Activated CD8-positive, alpha-beta memory T cell treated with anti-CD3 and anti-CD28 coated beads, Interleukin-2, amount 50 U/mL, for 24 hours (primary cell): ENCODE measurements around the gene PGRMC2.
"Not testable (repeated sequence)": the region's sequence is repeated elsewhere in the genome, so short reads cannot be mapped to it uniquely, and the experiment has no call there.

Source experiments
- DNase-seq: peaks from one replicate; pipeline ENCODE4 v3.0.0-alpha.2; 2020; ENCODE audit errors: extremely low read depth

The PGRMC2 gene

DNA sequence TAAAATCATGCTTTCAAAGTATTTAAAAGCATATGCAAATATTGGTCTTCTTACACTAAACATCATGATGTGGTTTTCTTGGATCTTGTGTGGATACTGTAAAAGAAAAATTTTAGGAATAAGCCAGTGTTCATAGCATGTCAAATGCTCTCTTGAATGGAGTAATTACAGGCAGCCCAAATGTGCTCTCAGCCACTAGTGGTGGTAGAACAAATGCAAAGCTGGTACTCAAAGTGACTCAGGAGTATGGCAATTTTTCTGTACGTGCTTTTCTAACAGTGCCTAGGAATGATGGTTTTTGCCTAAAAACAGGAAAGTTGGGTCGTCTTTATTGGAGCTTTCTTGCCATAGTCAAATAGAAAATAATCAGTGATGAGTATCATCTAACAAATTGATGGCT, 19.9 kb downstream of the PGRMC2 start:
- no peak for DNase-seq

DNA sequence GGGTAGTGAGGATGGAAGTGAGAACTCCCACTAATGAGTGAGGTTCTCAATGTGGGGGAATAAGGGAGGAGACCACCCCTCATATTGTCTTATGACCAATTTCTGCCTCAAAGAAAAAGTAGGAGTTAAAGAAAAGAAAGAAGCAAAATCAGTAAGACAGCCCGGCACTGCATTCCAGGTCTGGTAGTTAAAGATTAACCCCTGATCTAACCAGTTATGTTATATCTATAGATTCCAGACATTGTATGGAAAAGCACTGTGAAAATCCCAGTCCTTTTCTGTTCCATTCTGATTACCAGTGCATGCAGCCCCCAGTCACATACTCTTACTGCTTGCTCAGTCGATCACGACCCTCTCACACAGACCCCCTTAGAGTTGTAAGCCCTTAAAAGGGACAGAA, 20.4 kb downstream of the PGRMC2 start:
- not testable (repeated sequence) for DNase-seq

DNA sequence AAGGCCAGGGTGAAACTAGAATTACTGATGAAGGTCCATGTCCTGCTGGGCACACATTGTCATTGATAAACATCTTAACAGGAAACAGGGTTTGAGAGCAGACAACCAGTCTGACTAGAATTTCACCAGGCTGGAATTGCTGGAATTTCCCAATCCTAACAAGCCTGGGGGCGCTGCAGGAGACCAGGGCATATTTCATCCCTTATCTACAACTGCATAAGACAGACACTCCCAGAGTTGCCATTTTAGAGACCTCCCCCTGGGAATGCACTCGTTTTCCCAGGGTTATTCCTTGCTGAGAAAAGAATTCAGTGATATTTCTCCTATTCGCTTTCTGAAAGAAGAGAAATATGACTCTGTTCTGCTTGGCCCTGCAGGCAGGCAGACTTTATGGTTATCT, 22.1 kb downstream of the PGRMC2 start:
- DNase-seq = not testable (repeated sequence)

DNA sequence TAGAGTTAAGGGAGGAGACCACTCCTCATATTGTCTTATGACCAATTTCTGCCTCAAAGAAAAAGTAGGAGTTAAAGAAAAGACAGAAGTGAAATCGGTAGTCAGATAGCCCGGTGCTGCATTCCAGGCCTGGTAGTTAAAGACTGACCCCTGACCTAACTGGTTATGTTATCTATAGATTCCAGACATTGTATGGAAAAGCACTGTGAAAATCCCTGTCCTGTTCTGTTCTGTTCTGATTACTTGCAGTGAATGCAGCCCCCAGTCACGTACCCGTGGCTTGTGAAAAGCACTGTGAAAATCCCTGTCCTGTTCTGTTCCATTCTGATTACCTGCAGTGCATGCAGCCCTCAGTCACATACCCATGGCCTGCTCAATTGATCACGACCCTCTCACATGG, 27.7 kb downstream of the PGRMC2 start:
- not testable (repeated sequence) for DNase-seq

DNA sequence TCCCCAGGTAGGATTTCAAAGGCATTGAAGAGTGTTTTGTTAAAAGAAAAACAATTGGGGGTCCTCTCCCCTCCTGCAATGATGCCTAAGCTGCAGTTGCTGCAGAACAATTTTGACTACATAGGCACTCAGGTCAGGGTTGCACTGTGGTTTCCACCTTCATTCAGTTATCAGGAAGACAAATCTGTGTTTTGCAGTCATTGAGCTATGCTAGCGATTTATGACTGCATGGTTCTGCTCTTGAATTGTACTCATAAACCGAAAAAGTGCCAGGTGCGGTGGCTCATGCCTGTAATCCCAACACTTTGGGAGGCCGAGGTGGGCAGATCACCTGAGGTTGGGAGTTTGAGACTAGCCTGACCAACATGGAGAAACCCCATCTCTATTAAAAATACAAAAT, 29.4 kb downstream of the PGRMC2 start:
- not testable (repeated sequence) for DNase-seq

DNA sequence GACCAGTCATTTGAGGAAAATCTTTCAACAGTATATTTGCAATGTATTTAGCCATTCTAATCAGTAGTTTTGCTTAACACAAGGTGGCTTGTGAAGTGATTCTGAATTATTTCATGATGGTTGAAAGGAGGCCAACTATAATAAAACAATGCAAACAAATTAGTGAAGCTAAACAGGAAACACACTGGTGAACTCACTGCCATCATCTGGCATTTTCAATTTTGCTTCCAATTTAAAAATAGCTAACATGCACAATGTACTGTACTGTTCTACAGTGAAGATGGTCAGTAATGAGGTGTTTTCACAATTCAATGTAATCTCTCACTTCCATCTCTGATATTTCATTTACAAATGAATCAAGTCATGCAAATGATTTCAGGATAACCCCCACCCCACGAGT, 31.1 kb downstream of the PGRMC2 start:
- no peak for DNase-seq

DNA sequence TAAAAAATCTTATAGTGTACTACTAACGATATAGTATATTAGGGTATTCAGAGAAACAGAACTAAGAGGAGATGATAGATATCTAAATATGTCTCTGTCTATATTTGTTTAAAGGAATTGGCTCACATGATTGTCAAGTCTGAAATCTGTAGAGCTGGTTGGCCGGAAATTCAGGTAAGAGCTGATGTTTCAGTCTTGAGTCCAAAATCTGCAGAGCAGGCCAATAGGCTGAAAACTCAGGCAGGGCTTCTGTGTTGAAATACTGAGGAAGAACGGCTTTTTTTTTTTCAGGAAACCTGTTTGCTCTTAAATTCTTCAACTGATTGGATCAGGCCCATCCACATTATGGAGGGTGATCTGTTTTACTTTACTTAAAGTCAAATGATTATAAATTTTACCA, 31.7 kb downstream of the PGRMC2 start:
- no peak for DNase-seq

DNA sequence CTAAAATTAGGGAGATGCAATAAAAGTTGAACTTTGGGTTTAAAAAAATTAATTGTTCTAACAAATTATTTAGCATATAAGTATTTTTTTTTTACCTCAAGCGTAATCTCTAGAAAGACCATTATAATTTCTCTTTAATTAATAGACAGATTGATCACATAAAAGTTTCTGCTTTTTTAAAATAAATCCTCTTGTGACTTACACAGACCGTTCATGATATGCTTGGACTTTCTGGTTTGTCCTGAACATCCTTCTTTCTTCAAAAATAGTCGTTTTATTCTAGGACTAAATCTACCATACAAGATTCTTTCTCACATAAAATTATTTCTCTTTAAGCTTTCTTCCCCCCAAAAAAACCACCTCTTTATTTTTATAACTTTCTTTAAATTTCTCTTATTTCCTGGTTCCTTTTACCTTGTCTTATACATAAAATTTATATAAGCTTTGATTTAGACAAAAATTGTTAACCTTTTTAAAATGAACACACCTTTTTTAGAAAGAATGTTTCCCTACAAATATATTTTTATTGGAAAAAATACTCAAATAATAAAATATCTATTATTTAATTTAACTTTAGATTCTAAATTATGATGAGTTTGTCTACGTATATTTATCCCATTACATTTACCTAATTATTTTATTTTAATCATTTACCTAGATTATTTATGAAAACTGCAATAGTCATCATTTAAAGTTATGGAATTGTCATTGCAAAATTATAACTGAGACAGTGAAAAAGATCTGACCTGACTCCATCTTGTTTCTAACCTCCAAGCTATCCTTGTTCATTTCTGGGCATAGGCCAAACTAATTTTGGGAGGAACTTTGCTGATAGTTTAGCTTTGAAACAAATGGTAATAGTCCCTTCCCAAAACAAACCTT, 37.6 kb downstream of the PGRMC2 start:
- no peak for DNase-seq

DNA sequence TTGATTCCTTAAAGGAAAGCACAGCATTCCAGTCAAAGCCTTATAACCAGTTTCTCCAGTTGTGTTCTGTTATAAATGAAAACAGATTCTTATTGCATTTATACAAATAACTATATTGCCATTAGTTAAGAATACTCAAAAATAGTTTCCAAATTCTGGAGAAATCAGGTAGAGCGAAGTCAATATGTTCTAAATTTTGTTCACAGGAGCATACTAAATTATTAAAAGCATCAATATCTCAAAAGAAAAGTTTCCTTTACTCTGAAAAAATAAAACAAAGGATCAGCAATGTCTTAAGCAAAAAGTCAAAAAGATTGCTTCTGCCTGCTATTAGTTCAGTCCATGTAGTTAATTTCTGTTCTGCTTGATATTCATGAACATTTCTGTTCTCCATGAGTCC, 39.7 kb downstream of the PGRMC2 start:
- DNase-seq = no peak

DNA sequence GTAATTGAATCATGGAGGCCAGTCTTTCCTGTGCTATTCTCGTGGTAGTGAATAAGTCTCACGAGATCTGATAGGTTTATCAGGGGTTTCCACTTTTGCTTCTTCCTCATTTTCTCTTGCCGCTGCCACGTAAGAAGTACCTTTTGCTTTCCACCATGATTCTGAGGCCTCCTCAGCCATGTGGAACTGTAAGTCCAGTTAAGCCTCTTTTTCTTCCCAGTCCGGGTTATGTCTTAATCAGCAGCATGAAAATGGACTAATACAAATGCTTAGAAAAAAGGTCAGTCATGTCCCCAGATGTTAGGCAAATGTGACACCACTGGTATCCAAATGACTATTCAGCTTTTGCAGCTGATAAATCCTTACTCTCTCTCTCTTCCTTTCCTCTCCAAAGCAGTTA, 42.2 kb downstream of the PGRMC2 start:
- DNase-seq = not testable (repeated sequence)

DNA sequence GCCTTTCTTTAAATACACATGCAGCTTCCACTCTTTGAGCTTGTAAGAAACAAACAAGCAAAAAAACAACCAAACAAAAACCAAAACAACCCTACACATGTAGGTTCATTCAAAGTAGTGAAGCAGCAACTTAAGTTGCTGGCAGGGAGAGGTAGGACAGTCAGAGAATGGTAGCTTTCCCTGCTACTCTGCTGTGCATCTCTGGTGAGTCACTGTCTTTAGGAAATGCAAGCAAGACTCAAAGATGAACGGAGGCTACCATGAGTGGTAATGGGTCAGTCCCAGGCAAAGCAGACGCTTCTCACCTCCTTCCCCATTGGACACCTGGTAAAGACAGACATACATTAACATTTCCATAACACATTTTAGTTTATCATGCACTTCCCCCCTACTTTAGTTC, 43.2 kb downstream of the PGRMC2 start:
- DNase-seq = no peak

DNA sequence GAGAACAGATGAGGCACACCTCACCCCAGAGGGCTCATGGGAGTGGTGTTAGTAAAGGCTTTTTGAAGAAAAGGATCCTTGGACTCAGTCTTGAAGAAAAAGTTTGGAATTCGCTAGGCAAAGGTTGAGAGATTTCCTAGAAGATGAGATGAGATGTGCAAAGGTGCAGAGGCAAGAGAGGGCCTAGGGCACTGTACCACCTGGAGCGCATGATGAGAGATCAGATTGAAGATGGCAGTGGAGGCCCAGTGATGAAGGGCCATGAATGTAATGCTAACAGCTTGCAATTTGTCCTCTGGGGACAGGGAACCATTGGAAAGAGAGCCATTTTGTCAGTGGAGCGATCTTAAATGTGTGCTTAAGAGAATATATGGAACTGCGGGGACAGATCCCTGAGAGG, 45.0 kb downstream of the PGRMC2 start:
- DNase-seq = no peak

DNA sequence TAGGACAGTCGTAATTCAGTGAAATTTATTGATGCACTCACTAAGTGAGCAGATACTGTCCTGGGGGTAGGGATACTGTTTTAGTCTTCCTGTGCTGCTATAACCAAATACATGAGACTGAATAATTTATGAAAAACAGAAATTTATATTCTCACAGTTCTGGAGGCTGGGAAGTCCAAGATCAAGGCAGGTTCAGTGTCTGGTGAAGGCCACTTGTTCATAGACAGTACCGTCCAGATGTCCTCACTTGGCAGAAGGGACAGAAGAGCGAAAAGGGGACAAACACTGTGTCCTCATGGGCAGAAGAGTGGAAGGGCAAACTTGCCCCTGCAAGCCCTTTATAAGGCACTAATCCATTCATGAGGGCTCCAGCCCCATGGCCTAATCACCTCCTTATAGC, 45.6 kb downstream of the PGRMC2 start:
- no peak for DNase-seq

DNA sequence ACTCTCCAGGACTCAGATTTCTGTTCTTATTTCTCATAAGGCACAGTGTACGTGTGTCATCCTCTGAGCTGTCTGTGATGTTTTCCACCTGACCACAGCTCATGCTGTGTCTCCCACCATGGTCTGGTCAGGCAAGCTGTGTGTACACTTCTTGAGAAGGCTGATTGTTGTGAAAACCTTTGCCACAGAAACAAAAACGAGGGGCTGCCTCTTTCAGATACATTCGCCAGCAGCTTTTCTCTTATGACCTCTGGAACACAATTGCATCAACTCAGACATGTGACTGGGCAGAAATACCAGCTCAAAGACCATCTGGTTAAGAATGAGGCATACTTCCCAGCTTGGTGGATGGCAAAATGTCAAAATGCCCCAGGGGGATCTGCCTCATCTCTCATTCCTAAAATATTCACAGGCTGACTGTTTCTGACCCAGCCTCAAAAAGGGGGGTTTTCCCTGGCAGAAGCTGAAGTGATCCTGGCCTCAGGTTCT, 46.1 kb downstream of the PGRMC2 start:
- no peak for DNase-seq

DNA sequence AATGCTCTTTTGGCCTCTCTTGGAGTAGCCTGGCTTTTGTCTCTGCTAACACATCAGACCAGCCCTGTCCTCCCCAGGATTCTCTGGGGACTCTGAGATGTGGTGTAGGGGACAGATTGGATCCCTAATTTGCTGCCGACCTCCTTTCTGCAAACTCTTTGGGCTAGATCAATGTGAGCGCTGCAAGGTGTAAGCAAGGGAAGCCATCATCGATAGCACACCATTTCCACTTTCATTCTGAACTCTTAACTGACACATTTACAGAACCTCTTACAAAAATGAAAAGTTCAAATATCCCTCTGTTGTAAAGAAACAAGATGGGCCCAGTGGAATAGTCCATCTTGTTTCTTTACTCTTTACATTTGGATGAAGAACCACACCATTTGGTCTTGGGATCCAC, 46.6 kb downstream of the PGRMC2 start:
- no peak for DNase-seq

DNA sequence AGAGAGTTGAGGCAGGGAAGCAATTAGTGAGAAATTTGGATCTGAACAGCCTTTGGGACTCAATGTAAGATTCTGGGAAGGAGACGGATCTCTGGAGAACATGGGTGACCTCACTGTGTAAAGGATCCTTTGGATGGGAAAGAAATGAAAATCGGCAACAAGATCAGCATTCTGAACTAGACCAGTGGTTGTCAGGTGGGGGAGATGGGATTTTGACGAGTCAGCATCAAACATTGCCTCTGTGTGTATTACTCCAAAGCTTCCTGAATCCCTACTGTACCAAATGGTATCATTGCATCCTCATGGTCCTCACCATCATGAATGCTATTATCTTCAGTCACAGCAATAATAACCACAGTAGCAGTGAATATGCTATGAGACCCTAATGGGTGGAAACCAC, 52.8 kb downstream of the PGRMC2 start:
- no peak for DNase-seq

DNA sequence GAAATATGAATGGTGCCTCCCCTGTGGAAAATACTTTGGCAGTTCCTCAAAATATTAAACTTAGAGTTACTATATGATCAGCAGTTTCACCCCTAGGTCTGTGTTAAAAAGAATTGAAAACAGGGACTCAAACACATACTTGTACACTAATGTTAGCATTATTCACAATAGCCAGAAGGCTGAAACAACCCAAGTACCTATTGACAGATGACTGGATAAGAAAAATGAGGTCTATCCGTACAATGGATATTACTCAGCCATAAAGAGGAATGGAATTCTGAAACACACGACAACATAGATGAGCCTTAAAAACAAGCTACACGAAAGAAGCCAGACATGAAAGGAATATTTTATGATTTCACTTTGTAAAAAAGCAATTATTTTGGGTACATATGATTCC, 54.9 kb downstream of the PGRMC2 start:
- DNase-seq = no peak

DNA sequence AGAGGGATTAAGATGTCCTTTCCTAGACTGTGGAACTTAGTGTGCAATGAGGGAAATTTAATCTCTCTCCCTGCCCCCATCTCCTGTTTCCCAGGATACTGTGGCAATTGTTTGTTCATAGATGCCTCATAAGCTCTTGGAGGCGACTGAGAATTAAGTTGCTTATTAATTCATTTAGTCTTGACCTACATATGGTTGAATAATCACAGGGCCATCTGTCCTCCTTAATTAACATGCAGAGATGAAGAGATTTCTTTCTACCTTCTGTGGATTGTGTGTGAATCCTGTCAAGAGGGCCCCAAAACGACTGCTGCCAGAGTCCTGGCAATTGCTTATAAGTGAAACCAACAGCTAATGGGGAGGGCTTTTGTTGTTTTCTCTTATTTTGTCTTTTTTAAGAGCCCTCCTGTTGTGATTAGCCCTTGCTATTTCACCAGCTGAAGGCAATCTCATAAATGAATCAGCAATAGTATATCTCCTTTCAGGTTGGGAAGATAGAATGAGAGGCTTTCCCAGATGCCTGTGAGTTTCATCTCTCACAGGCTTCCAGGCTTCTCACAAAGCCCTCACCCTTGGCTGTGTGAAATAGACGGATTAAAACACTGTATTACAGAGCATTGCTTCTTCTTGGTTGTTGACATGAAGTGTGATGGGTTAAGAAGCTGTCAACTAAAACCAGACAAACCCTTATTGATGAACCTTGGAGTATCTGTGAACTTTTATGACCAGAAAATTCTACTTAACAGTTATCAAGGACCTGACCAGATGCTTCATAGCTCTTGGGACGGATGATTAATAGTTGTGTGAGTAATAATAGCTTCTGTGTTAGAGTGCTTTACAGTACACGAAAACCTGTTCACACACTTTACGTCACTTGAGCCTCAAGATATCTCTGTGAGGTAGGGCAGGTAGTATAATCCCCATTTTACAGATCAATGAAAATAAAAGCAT, 58.5 kb downstream of the PGRMC2 start:
- DNase-seq = no peak

DNA sequence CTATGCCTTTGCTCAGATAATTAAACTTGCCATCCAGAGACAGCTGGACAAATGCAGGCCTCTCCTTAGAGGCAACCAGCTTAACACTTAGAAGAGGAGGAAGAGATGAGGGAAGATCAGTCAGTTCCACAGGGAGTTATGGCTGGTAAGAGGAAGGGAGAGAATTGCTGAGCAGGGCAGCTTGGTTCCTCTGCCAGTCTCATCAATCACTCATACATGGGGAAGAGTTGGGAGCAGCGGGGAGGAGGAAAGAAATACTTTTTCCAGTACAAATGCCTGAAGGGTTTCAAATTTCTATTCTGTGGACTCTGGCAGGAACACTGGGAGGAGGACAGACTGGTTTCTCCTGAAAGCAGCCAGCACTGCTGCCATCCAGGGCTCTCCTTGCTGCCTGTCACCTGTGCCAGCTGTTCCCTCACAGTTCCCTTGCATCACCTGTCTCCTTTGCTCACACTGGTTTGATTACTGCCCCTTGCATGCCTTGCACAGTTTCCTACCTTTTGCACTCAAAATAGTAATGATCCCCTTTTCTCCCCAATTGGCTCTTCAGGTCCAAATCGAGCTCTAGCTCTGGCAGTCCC, 59.5 kb downstream of the PGRMC2 start:
- DNase-seq = no peak

DNA sequence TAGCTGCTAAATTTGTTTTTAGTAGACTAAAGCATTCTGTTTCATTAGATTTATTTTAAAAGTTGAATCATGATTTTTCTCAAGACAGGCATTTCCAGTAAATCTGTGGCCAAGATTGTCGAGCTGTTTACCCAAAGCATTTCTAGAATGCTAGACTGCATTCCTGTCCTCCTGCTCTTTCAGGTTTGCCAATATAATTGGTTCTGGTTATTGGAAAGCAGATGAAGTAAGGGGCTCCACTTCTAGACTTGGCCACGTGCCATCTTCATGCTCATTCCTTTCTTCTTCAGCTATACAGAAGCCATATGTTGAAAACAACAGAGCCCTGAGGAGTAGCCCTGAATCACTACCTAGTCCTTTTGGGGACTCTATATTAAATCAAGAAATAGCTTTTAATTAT, 62.5 kb downstream of the PGRMC2 start:
- DNase-seq = no peak

DNA sequence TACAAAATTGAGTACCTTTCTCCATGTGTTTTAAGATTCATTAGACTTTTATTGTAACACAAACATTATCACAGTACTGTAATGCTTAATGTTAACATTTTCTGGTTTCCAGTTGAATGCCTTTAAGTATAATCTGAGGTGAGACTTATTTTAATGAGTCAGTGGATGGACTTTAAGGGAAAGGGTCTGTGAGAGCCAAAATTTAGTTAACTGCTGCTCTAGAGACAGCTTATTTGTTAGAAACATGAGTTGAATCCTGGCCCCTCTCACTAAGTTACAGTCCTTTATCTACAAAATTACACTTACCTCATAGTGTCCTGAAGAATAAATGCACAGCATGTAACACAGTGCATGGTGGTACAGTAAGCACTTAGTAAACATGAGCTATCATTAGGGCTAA, 66.0 kb downstream of the PGRMC2 start:
- no peak for DNase-seq
